Panc1 (cell line): ENCODE results near the gene BCL11B. TPM values are rescaled to one million over a fixed set of nuclear protein-coding genes. Genes with fewer than 3 reads are reported as not detected.

Experiments
- ATAC-seq: fragments of 200-7000 bp; cut with Tn5 transposase; 2 replicates; pipeline ENCODE4 v1.9.1; 2020; ENCODE audit warnings: mild to moderate bottlenecking, moderate library complexity
- BruUV-seq: library from RNA; stranded (reverse); fragments of 400-500 nt; replicated peaks from 2 replicates; lab custom pipeline; 2021; lab: Mats Ljungman, UMichigan
- CTCF ChIA-PET: fragments of 300-600 bp; sonication (Branson Sonifier 250); formaldehyde crosslinking; loops from one replicate; lab custom pipeline; 2022; ENCODE audit warnings: antibody characterized with exemption; lab: Charles Lee
- POLR2A ChIA-PET: fragments of 300-600 bp; sonication (Branson Sonifier 250); formaldehyde crosslinking; loops from one replicate; lab custom pipeline; 2022; ENCODE audit warnings: antibody characterized with exemption; lab: Charles Lee
- DNase-seq: peaks from one replicate; pipeline ENCODE4 v3.0.0-alpha.2; 2010; ENCODE audit warnings: low read depth, low spot score
- H3K27ac ChIP-seq: 2 replicates; pipeline ENCODE4 v1.5.1; 2011; ENCODE audit warnings: mild to moderate bottlenecking, low read length, inconsistent platforms
- H3K27me3 ChIP-seq: fragments of 200-500 bp; sonication (Bioruptor generic); 2 replicates; pipeline ENCODE4 v1.6.0; 2014; ENCODE audit warnings: low read length, inconsistent platforms; ENCODE audit not compliant: control insufficient read depth, insufficient read depth
- H3K36me3 ChIP-seq: fragments of 200-500 bp; sonication (Bioruptor generic); 2 replicates; pipeline ENCODE4 v1.5.1; 2014; ENCODE audit warnings: inconsistent platforms, mild to moderate bottlenecking, low read length, moderate library complexity; ENCODE audit not compliant: control insufficient read depth, insufficient read depth
- H3K4me1 ChIP-seq: 2 replicates; pipeline ENCODE4 v1.5.1; 2011; ENCODE audit warnings: inconsistent platforms, mild to moderate bottlenecking, low read length, moderate library complexity; ENCODE audit not compliant: control insufficient read depth, insufficient read depth
- H3K4me3 ChIP-seq, 2 experiments: 2 replicates each; pipeline ENCODE4 v1.5.1; 2011 to 2012; ENCODE audit warnings: low read depth in 2 of 2, low read length in 2 of 2, mild to moderate bottlenecking in 2 of 2, inconsistent platforms in 1 of 2, moderate library complexity in 1 of 2
- H3K9me3 ChIP-seq: fragments of 200-500 bp; sonication (Bioruptor generic); 2 replicates; pipeline ENCODE4 v1.5.1; 2014; ENCODE audit warnings: low read depth, mild to moderate bottlenecking, inconsistent platforms, low read length, moderate library complexity; ENCODE audit not compliant: control insufficient read depth, insufficient read depth
- CTCF ChIP-seq: fragments of 450-650 bp; IDR thresholded peaks from 2 replicates; pipeline ENCODE4 v1.5.1; 2017; ENCODE audit warnings: mild to moderate bottlenecking
- POLR2AphosphoS5 ChIP-seq: IDR thresholded peaks from 2 replicates; pipeline ENCODE4 v1.6.1; 2012; ENCODE audit warnings: mild to moderate bottlenecking, low read depth, low read length, moderate library complexity
- SIN3A ChIP-seq: IDR thresholded peaks from 2 replicates; pipeline ENCODE4 v1.6.1; 2012; ENCODE audit warnings: low read depth, mild to moderate bottlenecking, low read length, moderate library complexity, borderline replicate concordance; ENCODE audit not compliant: insufficient read depth
- TCF7L2 ChIP-seq: IDR thresholded peaks from 2 replicates; pipeline ENCODE4 v1.6.1; 2011; ENCODE audit warnings: mild to moderate bottlenecking, low read depth, low read length, inconsistent platforms
- in situ Hi-C: cut with HindIII; loops from 2 replicates; pipeline ENCODE4 v1.10.0; 2016; ENCODE audit warnings: low sequenced_read_pairs, low pct_unique_long_range_greater_than_20kb
- intact Hi-C: fragments of 100-400 bp; cut with micrococcal nuclease; formaldehyde crosslinking; loops from one replicate; pipeline ENCODE4 v1.10.0; 2022; ENCODE audit not compliant: unreplicated experiment
- total RNA-seq: library from RNA; stranded (reverse); gene quantifications from one replicate; pipeline ENCODE4 v1.2.1, GENCODE V29; 2021; ENCODE audit not compliant: unreplicated experiment
- TF ChIP-seq, protein P1 (sequence below), 2 experiments: IDR thresholded peaks; 2 replicates each; pipeline ENCODE4 v1.6.1; 2011 to 2012; ENCODE audit warnings: low read depth in 2 of 2, control low read depth in 1 of 2, low read length in 1 of 2, mild to moderate bottlenecking in 1 of 2, moderate library complexity in 1 of 2; ENCODE audit not compliant: insufficient read depth in 1 of 2

Gene BCL11B
- total RNA-seq, 1 experiment from 2014 or later: 0.23 TPM

GRCh38 chr14:99179946-99180345 is 92.1 kb downstream of the BCL11B start:
- H3K27me3 ChIP-seq: no peaks in the 10 kb centered on the region
- H3K36me3 ChIP-seq: no peaks in the 10 kb centered on the region
- H3K27ac ChIP-seq: no peak overlapping the region
- POLR2A ChIA-PET: no interaction called here
- ATAC-seq: no peak
- CTCF ChIA-PET: no interaction called here
- H3K9me3 ChIP-seq: no peaks in the 10 kb centered on the region
- H3K4me3 ChIP-seq: no peak overlapping the region
- no TSS peak for BruUV-seq
- intact Hi-C loops (no loop called here), in situ Hi-C loops (no loop called here)
- DNase-seq: no peak
- H3K4me1 ChIP-seq: no peaks in the 10 kb centered on the region
- TF ChIP-seq CTCF (no peak), POLR2AphosphoS5 (no peak), TCF7L2 (no peak), SIN3A (no peak)
- TF ChIP-seq, protein P1, sequence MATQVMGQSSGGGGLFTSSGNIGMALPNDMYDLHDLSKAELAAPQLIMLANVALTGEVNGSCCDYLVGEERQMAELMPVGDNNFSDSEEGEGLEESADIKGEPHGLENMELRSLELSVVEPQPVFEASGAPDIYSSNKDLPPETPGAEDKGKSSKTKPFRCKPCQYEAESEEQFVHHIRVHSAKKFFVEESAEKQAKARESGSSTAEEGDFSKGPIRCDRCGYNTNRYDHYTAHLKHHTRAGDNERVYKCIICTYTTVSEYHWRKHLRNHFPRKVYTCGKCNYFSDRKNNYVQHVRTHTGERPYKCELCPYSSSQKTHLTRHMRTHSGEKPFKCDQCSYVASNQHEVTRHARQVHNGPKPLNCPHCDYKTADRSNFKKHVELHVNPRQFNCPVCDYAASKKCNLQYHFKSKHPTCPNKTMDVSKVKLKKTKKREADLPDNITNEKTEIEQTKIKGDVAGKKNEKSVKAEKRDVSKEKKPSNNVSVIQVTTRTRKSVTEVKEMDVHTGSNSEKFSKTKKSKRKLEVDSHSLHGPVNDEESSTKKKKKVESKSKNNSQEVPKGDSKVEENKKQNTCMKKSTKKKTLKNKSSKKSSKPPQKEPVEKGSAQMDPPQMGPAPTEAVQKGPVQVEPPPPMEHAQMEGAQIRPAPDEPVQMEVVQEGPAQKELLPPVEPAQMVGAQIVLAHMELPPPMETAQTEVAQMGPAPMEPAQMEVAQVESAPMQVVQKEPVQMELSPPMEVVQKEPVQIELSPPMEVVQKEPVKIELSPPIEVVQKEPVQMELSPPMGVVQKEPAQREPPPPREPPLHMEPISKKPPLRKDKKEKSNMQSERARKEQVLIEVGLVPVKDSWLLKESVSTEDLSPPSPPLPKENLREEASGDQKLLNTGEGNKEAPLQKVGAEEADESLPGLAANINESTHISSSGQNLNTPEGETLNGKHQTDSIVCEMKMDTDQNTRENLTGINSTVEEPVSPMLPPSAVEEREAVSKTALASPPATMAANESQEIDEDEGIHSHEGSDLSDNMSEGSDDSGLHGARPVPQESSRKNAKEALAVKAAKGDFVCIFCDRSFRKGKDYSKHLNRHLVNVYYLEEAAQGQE (IDR thresholded peaks at IDR 0.05; ENCODE audit: insufficient read depth in 1 of 2, low read depth in 2 of 2, low read length in 1 of 2): no peak

- H3K4me3 ChIP-seq: no peak overlapping the region
- no peaks in the 10 kb centered on the region for H3K9me3 ChIP-seq
- no peaks in the 10 kb centered on the region for H3K36me3 ChIP-seq
- no peak overlapping the region for H3K27ac ChIP-seq
- in situ Hi-C loops (no loop called here), intact Hi-C loops (no loop called here)
- no peak for TF ChIP-seq POLR2AphosphoS5
- TF ChIP-seq CTCF: no peak
- TF ChIP-seq SIN3A: no peak
- no peak for TF ChIP-seq TCF7L2
- TF ChIP-seq, protein P1 (IDR thresholded peaks at IDR 0.05; ENCODE audit: insufficient read depth in 1 of 2, low read depth in 2 of 2, low read length in 1 of 2): no peak
- ChIA-PET CTCF (no interaction called here), POLR2A (no interaction called here)
- no peak for ATAC-seq
- no peaks in the 10 kb centered on the region for H3K4me1 ChIP-seq
- H3K27me3 ChIP-seq: no peaks in the 10 kb centered on the region
- DNase-seq: no peak
- BruUV-seq: no TSS peak
These were observed 92.5 kb downstream of the BCL11B start for GRCh38 chr14:99179506-99179905.
